Endodermal cell (in vitro differentiated cells): ENCODE measurements around the gene TUBGCP3. TPM values are rescaled to one million over a fixed set of nuclear protein-coding genes. Genes with fewer than 3 reads are reported as not detected.

Experiments used
- DNase-seq: peaks from one replicate; pipeline ENCODE4 v3.0.0-alpha.2; 2017
- H3K27ac ChIP-seq: 2 replicates; pipeline ENCODE4 v1.5.1; 2013; ENCODE audit warnings: mild to moderate bottlenecking, low read depth, low read length, moderate library complexity
- H3K27me3 ChIP-seq: 2 replicates; pipeline ENCODE4 v1.6.1; 2013; ENCODE audit warnings: mild to moderate bottlenecking, low read length, moderate library complexity; ENCODE audit not compliant: insufficient read depth, control insufficient read depth, poor library complexity, severe bottlenecking
- H3K36me3 ChIP-seq: 2 replicates; pipeline ENCODE4 v1.7.0; 2013; ENCODE audit warnings: mild to moderate bottlenecking, low read length, moderate library complexity; ENCODE audit not compliant: control insufficient read depth, insufficient read depth
- H3K4me1 ChIP-seq: one replicate; pipeline ENCODE4 v1.7.0; 2013; ENCODE audit warnings: low read length; ENCODE audit not compliant: control insufficient read depth, insufficient read depth
- H3K4me3 ChIP-seq: 2 replicates; pipeline ENCODE4 v1.5.1; 2013; ENCODE audit warnings: mild to moderate bottlenecking, low read length, moderate library complexity
- H3K9ac ChIP-seq: 2 replicates; pipeline ENCODE4 v1.6.1; 2013; ENCODE audit warnings: mild to moderate bottlenecking, low read length, moderate library complexity; ENCODE audit not compliant: poor library complexity, severe bottlenecking; ENCODE audit errors: extremely low read depth
- H3K9me3 ChIP-seq: 2 replicates; pipeline ENCODE4 v1.6.1; 2013; ENCODE audit warnings: mild to moderate bottlenecking, low read length, moderate library complexity; ENCODE audit not compliant: control insufficient read depth
- H3K27ac Mint-ChIP-seq: 2 replicates; pipeline ENCODE4 v1.8.0; 2020; ENCODE audit warnings: mixed read lengths
- H3K27me3 Mint-ChIP-seq: 2 replicates; pipeline ENCODE4 v1.8.0; 2021; ENCODE audit warnings: mild to moderate bottlenecking, mixed read lengths; ENCODE audit not compliant: insufficient read depth
- H3K36me3 Mint-ChIP-seq: 2 replicates; pipeline ENCODE4 v1.8.0; 2020; ENCODE audit warnings: low read depth, mixed read lengths
- H3K4me1 Mint-ChIP-seq: 2 replicates; pipeline ENCODE4 v1.8.0; 2020; ENCODE audit warnings: mixed read lengths
- H3K4me3 Mint-ChIP-seq: 2 replicates; pipeline ENCODE4 v1.8.0; 2020; ENCODE audit warnings: mild to moderate bottlenecking, moderate library complexity, mixed read lengths
- H3K9me3 Mint-ChIP-seq: 2 replicates; pipeline ENCODE4 v1.8.0; 2020; ENCODE audit warnings: mild to moderate bottlenecking, mixed read lengths
- WGBS, 2 experiments: methylation state at CpG; one replicate each; pipeline versions ENCODE4 v1.1.5 to v1.1.7; 2013; ENCODE audit warnings: missing lambda C conversion rate in 2 of 2, mixed read lengths in 1 of 2; ENCODE audit not compliant: insufficient coverage in 1 of 2, insufficient read length in 1 of 2; 5-methylcytosine and 5-hydroxymethylcytosine counted together
- total RNA-seq, 2 donors: library from RNA; stranded (reverse); fragmentation: NEBNext Ultra II Directional in 1 of 2; extraction: Animal tissue kit (Norgen Biotek cat#: 25700) in 1 of 2; gene quantifications; 2 replicates in 1 of 2; 3 replicates in 1 of 2; pipeline ENCODE4 v1.2.1, GENCODE V29; 2021
- TF ChIP-seq, protein P1 (sequence below): fragments of 200-600 bp; sonication (generic); conservative IDR thresholded peaks from 2 replicates; pipeline ENCODE4 v1.5.0; 2021; ENCODE audit warnings: antibody characterized with exemption, mild to moderate bottlenecking

The TUBGCP3 gene
- total RNA-seq, 2 donors from 2014 or later: 34.7 to 55.3 TPM

- Histone ChIP-seq H3K4me1 (no peaks in the 10 kb centered on the region), H3K9me3 (peaks cover 6% of the 10 kb centered on the region), H3K36me3 (no peaks in the 10 kb centered on the region), H3K4me3 (no peak overlapping the region), H3K27me3 (no peaks in the 10 kb centered on the region), H3K27ac (no peak overlapping the region), H3K9ac (no peak overlapping the region)
- Mint-ChIP-seq H3K4me1 (no peaks in the 10 kb centered on the region), H3K27me3 (peaks cover 2% of the 10 kb centered on the region), H3K27ac (no peak overlapping the region), H3K9me3 (peaks cover 4% of the 10 kb centered on the region), H3K4me3 (no peak overlapping the region), H3K36me3 (no peaks in the 10 kb centered on the region)
- WGBS, 2 experiments: 96 to 97% methylated on average over 5 of the region's 5 CpGs
- DNase-seq: no peak
- TF ChIP-seq, protein P1, sequence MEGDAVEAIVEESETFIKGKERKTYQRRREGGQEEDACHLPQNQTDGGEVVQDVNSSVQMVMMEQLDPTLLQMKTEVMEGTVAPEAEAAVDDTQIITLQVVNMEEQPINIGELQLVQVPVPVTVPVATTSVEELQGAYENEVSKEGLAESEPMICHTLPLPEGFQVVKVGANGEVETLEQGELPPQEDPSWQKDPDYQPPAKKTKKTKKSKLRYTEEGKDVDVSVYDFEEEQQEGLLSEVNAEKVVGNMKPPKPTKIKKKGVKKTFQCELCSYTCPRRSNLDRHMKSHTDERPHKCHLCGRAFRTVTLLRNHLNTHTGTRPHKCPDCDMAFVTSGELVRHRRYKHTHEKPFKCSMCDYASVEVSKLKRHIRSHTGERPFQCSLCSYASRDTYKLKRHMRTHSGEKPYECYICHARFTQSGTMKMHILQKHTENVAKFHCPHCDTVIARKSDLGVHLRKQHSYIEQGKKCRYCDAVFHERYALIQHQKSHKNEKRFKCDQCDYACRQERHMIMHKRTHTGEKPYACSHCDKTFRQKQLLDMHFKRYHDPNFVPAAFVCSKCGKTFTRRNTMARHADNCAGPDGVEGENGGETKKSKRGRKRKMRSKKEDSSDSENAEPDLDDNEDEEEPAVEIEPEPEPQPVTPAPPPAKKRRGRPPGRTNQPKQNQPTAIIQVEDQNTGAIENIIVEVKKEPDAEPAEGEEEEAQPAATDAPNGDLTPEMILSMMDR: no peak
Observed at GRCh38 chr13:112462408-112462807, 125.5 kb downstream of the TUBGCP3 start.

GRCh38 chr13:112457485-112457884 is 130.5 kb downstream of the TUBGCP3 start:
- Mint-ChIP-seq H3K27ac (no peak overlapping the region), H3K4me3 (no peak overlapping the region), H3K4me1 (no peaks in the 10 kb centered on the region), H3K27me3 (peaks cover 1% of the 10 kb centered on the region), H3K36me3 (no peaks in the 10 kb centered on the region), H3K9me3 (peaks cover 5% of the 10 kb centered on the region)
- 94 to 95% methylated on average over 10 to 13 of the region's 13 CpGs for WGBS, 2 experiments
- H3K36me3 ChIP-seq: no peaks in the 10 kb centered on the region
- H3K9me3 ChIP-seq: peaks cover 5% of the 10 kb centered on the region
- no peak for DNase-seq
- no peak overlapping the region for H3K9ac ChIP-seq
- H3K27me3 ChIP-seq: no peaks in the 10 kb centered on the region
- no peaks in the 10 kb centered on the region for H3K4me1 ChIP-seq
- H3K4me3 ChIP-seq: no peak overlapping the region
- TF ChIP-seq, protein P1: no peak
- H3K27ac ChIP-seq: no peak overlapping the region

- TF ChIP-seq, protein P1: no peak
- Histone ChIP-seq H3K4me1 (no peaks in the 10 kb centered on the region), H3K9ac (no peak overlapping the region), H3K9me3 (peaks cover 1% of the 10 kb centered on the region), H3K27ac (no peak overlapping the region), H3K36me3 (no peaks in the 10 kb centered on the region), H3K27me3 (no peaks in the 10 kb centered on the region), H3K4me3 (no peak overlapping the region)
- no peak overlapping the region for H3K27ac Mint-ChIP-seq
- H3K4me1 Mint-ChIP-seq: no peaks in the 10 kb centered on the region
- 94 to 100% methylated on average over 3 to 9 of the region's 9 CpGs for WGBS, 2 experiments
- H3K27me3 Mint-ChIP-seq: no peaks in the 10 kb centered on the region
- H3K4me3 Mint-ChIP-seq: no peak overlapping the region
- no peak for DNase-seq
- H3K9me3 Mint-ChIP-seq: peaks cover 4% of the 10 kb centered on the region
- H3K36me3 Mint-ChIP-seq: no peaks in the 10 kb centered on the region
Observed at GRCh38 chr13:112457081-112457480, 130.9 kb downstream of the TUBGCP3 start.
